Measurements from ENCODE around the gene SMAD1. TPM values are rescaled to one million over a fixed set of nuclear protein-coding genes. Genes with fewer than 3 reads are reported as not detected.

SMAD1 gene
- total and polyA plus RNA-seq, 12 donors: 1.4 to 23.8 (median 14.2) TPM

GRCh38 chr4:145496292-145496691, 14.6 kb downstream of the SMAD1 start:
- intact Hi-C loops (cut with DNase I): no loop called here

GRCh38 chr4:145497199-145498149, 15.8 kb downstream of the SMAD1 start:
- TF ChIP-seq POLR2A (IDR thresholded peaks at IDR 0.05) (no peak), CTCF (IDR thresholded peaks at IDR 0.05) (no peak)
- H3K4me1 ChIP-seq (replicated peaks in 1 of 2): peaks cover 0 to 17% of the 10 kb centered on the region in 2 donors
- H3K27ac ChIP-seq: no peak overlapping the region
- H3K9me3 ChIP-seq (replicated peaks in 1 of 3): no peaks in the 10 kb centered on the region
- intact Hi-C loops (cut with DNase I): no loop called here
- no peaks in the 10 kb centered on the region for H3K27me3 ChIP-seq
- no peak for DNase-seq
- H3K36me3 ChIP-seq (replicated peaks in 1 of 2): no peaks in the 10 kb centered on the region
- WGBS, 4 donors: 92 to 95% (median 93%) methylated on average over 9 of the region's 9 CpGs
- H3K4me3 ChIP-seq: no peak overlapping the region

More at GRCh38 chr4:145496292-145496691, 14.6 kb downstream of the SMAD1 start:
- H3K36me3 ChIP-seq (replicated peaks in 1 of 2): no peaks in the 10 kb centered on the region
- TF ChIP-seq CTCF (IDR thresholded peaks at IDR 0.05) (no peak), POLR2A (IDR thresholded peaks at IDR 0.05) (no peak)
- H3K9me3 ChIP-seq (replicated peaks in 1 of 3): no peaks in the 10 kb centered on the region
- no peak overlapping the region for H3K27ac ChIP-seq
- H3K4me1 ChIP-seq (replicated peaks in 1 of 2): peaks cover 0 to 13% of the 10 kb centered on the region in 2 donors
- WGBS, 4 donors: 91 to 95% (median 94%) methylated on average over 5 of the region's 5 CpGs
- H3K4me3 ChIP-seq: no peak overlapping the region
- no peak for DNase-seq
- no peaks in the 10 kb centered on the region for H3K27me3 ChIP-seq

GRCh38 chr4:145498430-145498829, 16.8 kb downstream of the SMAD1 start:
- no peak for DNase-seq
- intact Hi-C loops (cut with DNase I): no loop called here
- no peak for TF ChIP-seq CTCF (IDR thresholded peaks at IDR 0.05)
- TF ChIP-seq POLR2A (IDR thresholded peaks at IDR 0.05): no peak
- no peaks in the 10 kb centered on the region for H3K9me3 ChIP-seq (replicated peaks in 1 of 3)
- H3K27ac ChIP-seq: no peak overlapping the region
- H3K27me3 ChIP-seq: no peaks in the 10 kb centered on the region
- H3K4me3 ChIP-seq: no peak overlapping the region
- H3K4me1 ChIP-seq (replicated peaks in 1 of 2): peaks cover 0 to 10% of the 10 kb centered on the region in 2 donors
- H3K36me3 ChIP-seq (replicated peaks in 1 of 2): no peaks in the 10 kb centered on the region

GRCh38 chr4:145501051-145501660, 19.5 kb downstream of the SMAD1 start:
- no peak for DNase-seq
- TF ChIP-seq POLR2A (IDR thresholded peaks at IDR 0.05) (no peak), CTCF (IDR thresholded peaks at IDR 0.05) (no peak)
- peaks cover 0 to 6% of the 10 kb centered on the region in 2 donors for H3K4me1 ChIP-seq (replicated peaks in 1 of 2)
- H3K36me3 ChIP-seq (replicated peaks in 1 of 2): no peaks in the 10 kb centered on the region
- H3K27ac ChIP-seq: no peak overlapping the region
- no peaks in the 10 kb centered on the region for H3K9me3 ChIP-seq (replicated peaks in 1 of 3)
- no peaks in the 10 kb centered on the region for H3K27me3 ChIP-seq
- H3K4me3 ChIP-seq: no peak overlapping the region
- intact Hi-C loops (cut with DNase I): no loop called here
- 69 to 84% (median 82%) methylated on average over 3 of the region's 3 CpGs for WGBS, 4 donors
